Thyroid gland (tissue), 4 donors: ENCODE results near the gene TMEM132C. TPM values are rescaled to one million over a fixed set of nuclear protein-coding genes. Genes with fewer than 3 reads are reported as not detected.

Experiments used
- DNase-seq, 2 donors: peaks; one replicate each; pipeline ENCODE4 v3.0.0-alpha.2; 2019
- H3K27ac ChIP-seq, 3 donors: fragments of 200-600 bp; sonication (generic); 1 replicate in 2 of 3; 2 replicates in 1 of 3; pipeline ENCODE4 v1.5.1; 2016 to 2019; ENCODE audit warnings: mild to moderate bottlenecking in 1 of 3, moderate library complexity in 1 of 3
- H3K27me3 ChIP-seq: fragments of 200-600 bp; sonication (generic); one replicate; pipeline ENCODE4 v1.5.1; 2019
- H3K36me3 ChIP-seq, 2 donors: fragments of 200-600 bp; sonication (generic); one replicate each; pipeline ENCODE4 v1.5.1; 2016 to 2019
- H3K4me1 ChIP-seq, 2 donors: fragments of 200-600 bp; sonication (generic); one replicate each; pipeline ENCODE4 v1.5.1; 2017 to 2019
- H3K4me3 ChIP-seq, 3 donors: fragments of 200-600 bp; sonication (generic); replicated peaks in 1 of 3; 1 replicate in 2 of 3; 2 replicates in 1 of 3; pipeline ENCODE4 v1.5.1; 2016; ENCODE audit warnings: mild to moderate bottlenecking in 1 of 3
- H3K9me3 ChIP-seq: fragments of 200-600 bp; sonication (generic); one replicate; pipeline ENCODE4 v1.5.1; 2017
- CTCF ChIP-seq, 6 experiments: fragments of 200-600 bp in 3 of 6; fragments of 450-650 bp in 3 of 6; sonication (generic) in 3 of 6; IDR thresholded peaks; one replicate each; pipeline ENCODE4 v1.5.1; 2016 to 2019; ENCODE audit warnings: antibody characterized with exemption in 6 of 6, mild to moderate bottlenecking in 2 of 6, inconsistent platforms in 1 of 6, moderate library complexity in 1 of 6
- POLR2A ChIP-seq, 2 donors: fragments of 450-650 bp; IDR thresholded peaks; one replicate each; pipeline ENCODE4 v1.6.1; 2017; ENCODE audit warnings: antibody characterized with exemption in 2 of 2, mild to moderate bottlenecking in 2 of 2, moderate library complexity in 1 of 2
- WGBS, 2 donors: methylation state at CpG; one replicate each; pipeline ENCODE4 v1.1.5; 2017; 5-methylcytosine and 5-hydroxymethylcytosine counted together
- intact Hi-C: fragments of 100-400 bp; cut with DNase I; formaldehyde crosslinking; loops from one replicate; pipeline ENCODE4 v1.15.1; 2023
- total RNA-seq, 4 donors: library from RNA; depleted of rRNA; stranded (reverse); fragments of >200 nt; gene quantifications; one replicate each; pipeline ENCODE4 v1.2.3, GENCODE V29; 2016

Gene TMEM132C
- total RNA-seq, 4 donors from 2014 or later, result 0.27 to 2.5 (median 1.0) TPM

- no peak overlapping the region for H3K4me3 ChIP-seq
- WGBS, 2 donors, result 80 to 87% methylated on average over 3 of the region's 3 CpGs
- intact Hi-C loops, result no loop called here
- no peaks in the 10 kb centered on the region for H3K36me3 ChIP-seq
- no peak for DNase-seq
- no peak overlapping the region for H3K27ac ChIP-seq
- no peaks in the 10 kb centered on the region for H3K4me1 ChIP-seq
- TF ChIP-seq POLR2A (IDR thresholded peaks at IDR 0.05) (no peak), CTCF (IDR thresholded peaks at IDR 0.05) (no peak)
- no peaks in the 10 kb centered on the region for H3K27me3 ChIP-seq
- no peaks in the 10 kb centered on the region for H3K9me3 ChIP-seq
Observed at GRCh38 chr12:128450810-128451209, 183.8 kb downstream of the TMEM132C start.

DNA sequence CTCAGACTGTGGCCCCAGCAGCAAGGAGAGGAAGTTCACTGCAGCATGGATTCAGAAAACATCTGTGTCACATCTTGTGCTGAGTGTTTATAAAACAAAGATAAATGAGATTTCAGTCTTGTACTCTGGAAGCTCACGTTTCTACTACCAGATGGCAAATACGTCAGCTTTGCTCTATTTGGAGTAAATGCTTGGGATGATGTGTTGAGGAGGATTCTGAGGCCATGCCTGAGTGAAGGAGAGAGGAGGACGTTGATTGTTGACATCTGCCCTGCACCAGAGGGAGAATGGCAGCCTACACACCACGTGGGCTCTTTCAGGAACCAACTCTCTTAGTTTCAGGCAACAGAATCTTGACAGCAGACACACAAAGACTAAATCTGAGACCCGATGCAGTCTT is 188.9 kb downstream of the TMEM132C start:
- WGBS, 2 donors, result 39 to 52% methylated on average over 5 of the region's 5 CpGs
- Histone ChIP-seq H3K4me3 (no peak overlapping the region), H3K9me3 (no peaks in the 10 kb centered on the region), H3K27ac (no peak overlapping the region), H3K27me3 (no peaks in the 10 kb centered on the region), H3K4me1 (no peaks in the 10 kb centered on the region), H3K36me3 (no peaks in the 10 kb centered on the region)
- intact Hi-C loops, result no loop called here
- DNase-seq, result no peak
- TF ChIP-seq POLR2A (IDR thresholded peaks at IDR 0.05) (no peak), CTCF (IDR thresholded peaks at IDR 0.05) (no peak)

DNA sequence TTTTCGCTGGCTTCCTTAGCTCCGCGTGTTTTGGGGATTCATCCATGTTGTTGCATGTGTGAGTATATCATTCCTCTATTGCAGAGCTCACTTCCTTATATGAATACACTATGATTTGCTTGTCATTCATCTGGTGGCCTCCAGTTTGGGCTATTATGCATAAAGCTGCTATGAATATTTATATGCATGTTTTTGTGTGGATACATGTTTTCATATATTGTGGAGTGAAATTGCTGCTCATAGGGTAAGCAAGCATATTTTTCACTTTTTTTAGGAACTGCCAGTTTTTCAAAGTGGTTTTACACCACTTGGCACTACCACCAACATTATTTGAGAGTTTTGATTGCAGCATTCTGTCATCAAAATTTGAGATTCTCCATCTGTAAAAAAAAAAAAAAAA is 190.0 kb downstream of the TMEM132C start:
- H3K9me3 ChIP-seq, result no peaks in the 10 kb centered on the region
- no peaks in the 10 kb centered on the region for H3K27me3 ChIP-seq
- DNase-seq, result no peak
- H3K27ac ChIP-seq, result no peak overlapping the region
- H3K36me3 ChIP-seq, result no peaks in the 10 kb centered on the region
- TF ChIP-seq CTCF (IDR thresholded peaks at IDR 0.05) (no peak), POLR2A (IDR thresholded peaks at IDR 0.05) (no peak)
- intact Hi-C loops, result no loop called here
- 97% methylated on average over 3 of the region's 3 CpGs for WGBS, 2 donors
- H3K4me1 ChIP-seq, result no peaks in the 10 kb centered on the region
- no peak overlapping the region for H3K4me3 ChIP-seq

DNA sequence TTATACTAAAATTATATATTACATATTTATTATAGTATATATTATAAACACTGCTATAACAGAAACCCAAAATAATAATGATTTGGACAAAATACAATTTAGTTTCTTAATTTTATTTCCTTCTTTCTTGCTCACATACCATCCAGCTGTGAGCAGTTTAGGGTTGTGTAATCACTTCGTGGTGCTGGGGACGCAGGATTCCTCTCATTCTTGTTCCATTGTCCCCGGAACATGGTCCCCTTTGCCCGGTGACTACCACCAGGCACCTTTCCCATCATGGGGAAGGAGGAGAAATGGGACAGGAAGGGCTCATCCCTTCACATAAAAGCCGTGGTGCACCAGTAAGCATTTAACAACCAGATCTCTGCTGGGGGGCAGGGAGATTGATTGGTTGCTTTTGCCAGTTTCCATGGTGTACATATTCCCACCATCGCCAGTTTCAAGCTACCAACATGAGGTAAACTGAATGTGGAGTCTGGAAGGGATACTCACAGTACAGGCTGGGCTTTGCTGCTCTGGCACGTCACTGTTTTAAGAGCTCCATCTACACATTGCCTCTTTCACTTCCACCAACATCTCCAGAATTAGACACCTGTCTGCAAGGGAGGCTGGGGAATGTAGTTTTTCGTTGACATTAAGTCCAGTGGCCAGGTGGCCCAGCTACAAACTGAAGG is 191.5 kb downstream of the TMEM132C start:
- Histone ChIP-seq H3K27me3 (no peaks in the 10 kb centered on the region), H3K27ac (no peak overlapping the region), H3K4me1 (no peaks in the 10 kb centered on the region), H3K36me3 (no peaks in the 10 kb centered on the region), H3K9me3 (no peaks in the 10 kb centered on the region), H3K4me3 (no peak overlapping the region)
- WGBS, 2 donors, result 68 to 72% methylated on average over 8 of the region's 8 CpGs
- no peak for TF ChIP-seq POLR2A (IDR thresholded peaks at IDR 0.05)
- DNase-seq, result no peak
- intact Hi-C loops, result no loop called here

GRCh38 chr12:128459067-128459466 is 192.1 kb downstream of the TMEM132C start:
- TF ChIP-seq POLR2A (IDR thresholded peaks at IDR 0.05) (no peak), CTCF (IDR thresholded peaks at IDR 0.05) (no peak)
- no peak for DNase-seq
- no peaks in the 10 kb centered on the region for H3K36me3 ChIP-seq
- H3K4me3 ChIP-seq, result no peak overlapping the region
- H3K27ac ChIP-seq, result no peak overlapping the region
- no peaks in the 10 kb centered on the region for H3K4me1 ChIP-seq
- WGBS, 2 donors, result 89 to 100% methylated on average over 1 of the region's 1 CpG
- intact Hi-C loops, result no loop called here
- no peaks in the 10 kb centered on the region for H3K27me3 ChIP-seq
- H3K9me3 ChIP-seq, result no peaks in the 10 kb centered on the region
